HG03469 (cell line): ENCODE measurements around the gene SIX5.
"Not testable (repeated sequence)": the region's sequence is repeated elsewhere in the genome, so short reads cannot be mapped to it uniquely, and the experiment has no call there.

Experiments
- ATAC-seq: cut with Tn5 transposase; IDR thresholded peaks from one replicate; pipeline ENCODE4 v1.9.1; 2021; ENCODE audit warnings: mild to moderate bottlenecking, moderate library complexity, moderate number of reproducible peaks; ENCODE audit not compliant: unreplicated experiment

SIX5 gene

DNA sequence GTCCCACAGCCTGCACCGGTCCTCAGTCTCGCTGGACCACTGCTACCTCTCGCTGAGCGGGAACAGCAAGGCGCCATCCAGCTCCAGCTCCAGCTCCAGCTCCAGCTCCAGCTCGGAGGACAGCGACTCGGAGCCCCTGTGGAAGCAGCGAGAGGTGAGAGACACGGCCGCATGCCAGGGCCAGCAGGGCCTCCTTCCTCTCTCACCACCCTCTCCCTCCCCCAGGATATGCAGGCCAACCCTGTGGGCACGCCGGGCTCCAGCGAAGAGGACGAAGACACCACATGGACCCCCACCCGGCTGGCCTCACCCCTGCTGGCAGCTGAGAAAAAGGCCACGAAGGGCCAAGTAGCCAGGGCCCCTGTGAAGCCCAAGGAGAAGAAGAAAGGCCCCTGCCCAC is 7.3 kb downstream of the SIX5 start:
- no peak for ATAC-seq

DNA sequence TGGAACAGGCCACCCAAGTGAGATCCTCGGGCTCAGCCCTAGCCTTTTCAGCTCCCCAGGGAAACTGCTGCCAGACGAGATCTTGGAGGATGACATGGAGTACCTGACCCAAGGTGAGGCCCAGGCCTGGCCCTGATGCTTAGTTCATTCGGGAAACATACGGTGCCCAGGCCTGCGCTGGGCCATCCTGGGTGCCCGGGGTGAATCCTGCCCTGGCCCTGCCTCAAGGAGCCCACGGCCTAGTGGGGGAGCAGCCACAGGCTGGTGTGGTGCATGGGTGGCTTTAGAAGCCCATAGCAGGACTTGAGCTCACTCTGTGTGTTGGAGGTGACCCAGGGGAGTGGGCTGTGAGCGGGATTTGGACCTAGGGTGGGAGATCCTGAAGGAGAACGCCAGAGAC is 10.1 kb downstream of the SIX5 start:
- ATAC-seq, result no peak

DNA sequence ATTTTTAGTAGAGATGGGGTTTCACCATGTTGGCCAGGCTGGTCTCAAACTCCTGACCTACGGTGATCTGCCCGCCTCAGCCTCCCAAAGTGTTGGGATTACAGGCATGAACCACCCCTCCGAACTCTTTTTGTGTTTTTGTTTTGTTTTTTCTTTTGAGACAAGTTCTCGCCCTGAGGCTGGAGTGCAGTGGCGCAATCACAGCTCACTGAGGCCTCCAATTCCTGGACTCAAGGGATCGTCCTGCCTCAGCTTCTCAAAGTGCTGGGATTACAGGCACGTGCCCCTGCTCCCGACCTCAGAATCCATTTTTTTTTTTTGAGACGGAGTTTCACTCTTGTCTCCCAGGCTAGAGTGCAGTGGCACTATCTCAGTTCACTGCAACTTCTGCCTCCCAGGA is 11.4 kb downstream of the SIX5 start:
- ATAC-seq, result no peak

DNA sequence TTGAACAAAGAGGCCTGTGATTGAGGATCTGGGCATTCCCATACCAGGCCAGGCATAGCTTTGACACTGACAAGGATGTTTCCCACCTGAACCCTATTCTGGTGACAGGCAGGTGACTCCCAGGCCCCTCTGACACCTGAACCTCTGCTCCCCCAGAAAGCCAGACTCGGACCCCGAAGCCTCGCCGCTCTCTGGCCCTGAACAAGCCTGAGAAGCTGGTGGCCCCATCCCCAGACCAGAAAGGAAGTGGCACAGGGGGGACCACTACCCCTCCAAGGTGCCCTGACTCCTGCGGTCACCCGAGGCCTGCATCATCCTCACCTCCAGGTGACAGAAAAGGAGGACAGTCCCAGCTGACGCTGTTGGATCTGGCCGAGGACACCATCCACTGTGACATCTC is 14.7 kb downstream of the SIX5 start:
- ATAC-seq, result no peak

DNA sequence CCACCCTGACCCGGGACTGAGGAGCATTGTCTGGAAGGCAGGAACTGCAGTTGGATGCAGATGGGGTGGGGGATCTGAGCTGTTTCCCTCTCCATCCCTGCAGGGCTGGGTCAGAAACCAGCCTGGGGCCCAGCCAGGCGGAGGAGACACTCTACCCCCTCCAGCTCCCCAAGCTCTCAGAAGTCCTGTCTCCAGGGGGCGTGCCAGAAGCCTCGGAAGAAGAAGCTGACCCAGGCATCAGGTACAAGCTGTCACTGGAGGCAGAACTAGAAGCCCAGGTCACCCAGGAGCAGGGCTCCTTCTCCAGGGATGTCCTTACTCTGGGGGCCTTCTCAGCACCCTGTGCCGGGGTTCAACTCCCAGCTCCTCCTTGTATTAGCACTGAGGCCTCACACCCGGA is 15.5 kb downstream of the SIX5 start:
- ATAC-seq, result no peak

- no peak for ATAC-seq
These were observed 16.4 kb downstream of the SIX5 start for GRCh38 chr19:45752639-45753038.

DNA sequence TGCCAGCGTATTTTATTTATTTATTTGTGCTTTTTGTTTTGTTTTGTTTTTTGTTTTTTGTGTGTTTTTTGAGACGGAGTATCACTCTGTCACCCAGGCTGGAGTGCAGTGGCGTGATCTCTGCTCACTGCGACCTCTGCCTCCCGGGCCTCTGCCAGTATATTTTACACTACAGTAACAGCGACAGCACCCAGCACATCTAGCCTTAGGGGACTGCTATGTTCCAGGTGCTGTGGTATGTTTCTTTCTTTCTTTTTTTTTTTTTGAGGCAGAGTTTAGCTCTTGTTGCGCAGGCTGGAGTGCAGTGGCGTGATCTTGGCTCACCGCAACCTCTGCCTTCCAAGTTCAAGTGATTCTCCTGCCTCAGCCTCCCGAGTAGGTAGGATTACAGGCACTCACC is 17.6 kb downstream of the SIX5 start:
- not testable (repeated sequence) for ATAC-seq

GRCh38 chr19:45747513-45747912 is 21.5 kb downstream of the SIX5 start:
- no peak for ATAC-seq

- ATAC-seq, result no peak
These were observed 22.2 kb downstream of the SIX5 start for GRCh38 chr19:45746866-45747265.

DNA sequence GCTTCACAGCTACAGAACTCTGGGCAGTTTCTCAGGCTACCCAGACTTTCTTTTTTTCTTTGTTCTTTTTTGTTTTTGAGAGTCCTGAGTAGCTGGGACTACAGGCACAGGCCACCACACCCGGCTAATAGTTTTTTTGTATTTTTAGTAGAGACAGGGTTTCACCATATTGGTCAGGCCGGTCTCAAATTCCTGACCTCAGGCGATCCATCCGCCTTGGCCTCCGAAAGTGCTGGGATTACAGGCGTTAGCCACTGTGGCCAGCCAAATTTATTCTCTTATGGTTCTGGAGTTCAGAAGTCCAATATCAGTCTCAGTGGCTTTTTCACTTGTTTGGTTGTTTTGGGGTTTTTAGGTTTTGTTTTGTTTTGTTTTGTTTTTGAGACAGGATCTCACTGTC is 23.4 kb downstream of the SIX5 start:
- ATAC-seq, result no peak

- ATAC-seq, result no peak
These were observed 26.1 kb downstream of the SIX5 start for GRCh38 chr19:45742969-45743368.

DNA sequence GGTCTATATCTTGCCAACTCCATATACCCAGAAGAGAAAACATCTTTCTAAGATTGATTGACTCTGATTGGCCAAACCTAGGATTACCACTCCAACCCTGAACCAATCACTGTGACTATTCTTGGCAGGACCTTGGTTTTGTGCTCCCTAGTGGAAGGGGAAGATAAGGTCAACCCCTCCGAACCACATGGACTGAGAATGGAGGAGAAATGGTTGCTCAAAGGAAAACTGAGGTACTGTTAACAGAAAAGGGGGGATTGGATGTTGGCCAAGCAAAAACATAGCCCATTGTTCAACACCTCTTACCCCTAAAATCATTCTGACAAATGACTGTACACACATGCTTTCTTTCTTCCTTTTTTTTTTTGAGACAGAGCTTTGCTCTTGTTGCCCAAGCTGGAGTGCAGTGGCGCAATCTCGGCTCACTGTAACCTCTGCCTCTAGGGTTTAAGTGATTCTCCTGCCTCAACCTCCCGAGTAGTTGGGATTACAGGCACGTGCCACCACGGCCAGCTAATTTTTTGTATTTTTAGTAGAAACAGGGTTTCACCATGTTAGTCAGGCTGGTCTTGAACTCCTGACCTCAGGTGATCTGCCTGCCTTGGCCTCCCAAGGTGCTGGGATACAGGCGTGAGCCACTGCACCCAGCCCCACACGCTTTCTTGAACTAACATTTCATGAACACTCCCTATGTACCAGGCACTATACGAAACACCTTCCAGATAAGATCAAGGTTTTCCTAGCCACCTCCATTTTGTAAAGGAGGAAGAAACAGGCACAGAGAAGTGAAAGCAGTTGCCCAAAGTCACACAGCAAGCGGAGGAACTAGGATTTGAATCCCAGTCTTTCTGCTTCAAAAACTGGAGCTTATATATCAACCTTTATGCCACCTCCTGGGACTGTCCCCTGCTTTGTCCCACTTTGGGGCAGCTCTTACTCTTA is 29.3 kb downstream of the SIX5 start:
- no peak for ATAC-seq

GRCh38 chr19:45733160-45733810 is 35.8 kb downstream of the SIX5 start, which contains the start of gene MEIOSIN:
Gene MEIOSIN (plus strand): TSS chr19:45733439. CDS start chr19:45735377, 1,938 bp downstream.
- no peak for ATAC-seq

DNA sequence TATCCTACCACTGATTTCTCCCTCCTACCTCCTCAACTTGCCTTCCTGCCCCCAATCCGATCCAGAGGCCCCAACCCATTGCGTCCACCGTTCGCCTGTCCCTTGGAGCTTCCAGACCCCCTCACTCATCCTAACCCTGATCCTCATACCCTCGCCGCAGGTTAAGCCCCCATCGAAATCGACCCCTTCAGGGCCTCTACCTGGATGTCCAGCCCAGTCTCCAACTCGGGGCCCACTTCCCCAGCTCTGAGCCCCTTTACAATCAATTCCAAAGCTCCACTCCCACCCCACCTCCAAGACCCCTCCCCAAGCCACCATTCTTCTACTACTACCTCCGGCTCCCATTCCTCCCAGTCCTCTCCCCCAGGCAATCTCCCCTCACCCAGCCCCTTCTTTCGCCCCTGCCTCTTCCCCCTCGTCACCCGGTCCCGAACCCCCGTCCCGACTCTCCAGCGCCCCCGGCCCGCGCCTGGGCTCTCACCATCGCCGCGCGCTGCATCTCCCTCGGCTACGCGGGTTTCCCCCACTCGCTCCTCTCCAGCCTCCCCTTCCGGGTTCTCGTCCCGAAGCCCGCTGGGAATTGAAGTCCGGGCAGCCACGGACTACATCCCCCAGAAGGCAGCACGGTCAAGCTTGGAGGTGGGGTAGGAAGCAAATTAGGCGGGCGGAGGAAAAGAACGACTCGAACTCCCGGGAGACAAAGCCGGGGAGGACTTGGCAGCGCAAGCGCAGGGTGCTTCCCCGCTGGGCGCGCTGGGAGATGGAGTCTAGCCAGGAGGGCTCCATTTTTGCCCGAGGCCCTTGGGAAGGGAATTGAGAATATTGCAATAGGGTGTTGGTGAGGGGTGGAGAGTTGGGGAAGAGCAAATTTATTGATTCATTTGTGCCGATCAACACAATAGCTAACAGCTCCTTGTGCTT is 38.4 kb downstream of the SIX5 start, which contains the start of gene FBXO46:
FBXO46 (minus strand) TSS at position 529 of the 921 bp plus-strand sequence. CDS start 17,401 bp downstream, outside the sequence.
- peak; percentile 69 for ATAC-seq

DNA sequence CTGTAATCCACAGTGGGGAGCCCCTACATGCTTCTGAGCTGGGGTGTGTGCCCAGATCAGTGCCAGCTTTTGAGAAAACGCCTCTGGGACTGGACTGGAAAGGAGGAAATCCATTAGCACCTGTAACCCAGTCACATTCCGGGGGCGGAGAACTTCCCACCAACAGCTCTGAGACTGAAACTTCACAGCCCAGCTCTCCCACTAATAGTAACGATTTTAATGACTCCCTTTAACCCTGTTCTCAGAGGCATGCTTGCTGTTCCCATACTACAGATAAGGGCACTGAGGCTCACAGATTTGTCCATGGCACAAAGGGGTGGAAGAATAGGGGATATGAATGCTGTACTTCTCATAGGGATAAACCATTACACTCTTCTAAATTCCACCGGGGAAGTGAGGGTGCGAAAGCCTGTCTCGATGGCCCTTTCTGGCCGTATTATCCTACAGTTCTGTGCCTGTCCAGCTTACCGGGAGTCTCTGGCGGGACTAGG is 39.2 kb downstream of the SIX5 start:
- ATAC-seq, result no peak

DNA sequence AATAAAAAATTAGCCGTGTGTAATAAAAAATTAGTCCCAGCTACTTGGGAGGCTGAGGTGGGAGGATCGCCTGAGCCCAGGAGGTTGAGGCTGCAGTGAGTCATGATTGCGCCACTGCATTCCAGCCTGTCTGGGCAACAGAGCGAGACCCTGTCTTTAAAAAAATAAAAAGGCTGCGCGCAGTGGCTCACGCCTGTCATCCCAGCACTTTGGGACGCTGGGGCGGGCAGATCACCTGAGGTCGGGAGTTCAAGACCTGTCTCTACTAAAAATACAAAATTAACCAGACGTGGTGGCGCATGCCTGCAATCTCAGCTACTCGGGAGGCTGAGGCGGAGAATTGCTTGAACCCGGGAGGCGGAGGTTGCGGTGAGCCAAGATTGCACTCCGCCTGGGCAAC is 40.4 kb downstream of the SIX5 start:
- ATAC-seq, result not testable (repeated sequence)

- not testable (repeated sequence) for ATAC-seq
These were observed 49.0 kb downstream of the SIX5 start for GRCh38 chr19:45720065-45720464.

GRCh38 chr19:45717983-45718650 is 50.9 kb downstream of the SIX5 start:
- ATAC-seq, result no peak

DNA sequence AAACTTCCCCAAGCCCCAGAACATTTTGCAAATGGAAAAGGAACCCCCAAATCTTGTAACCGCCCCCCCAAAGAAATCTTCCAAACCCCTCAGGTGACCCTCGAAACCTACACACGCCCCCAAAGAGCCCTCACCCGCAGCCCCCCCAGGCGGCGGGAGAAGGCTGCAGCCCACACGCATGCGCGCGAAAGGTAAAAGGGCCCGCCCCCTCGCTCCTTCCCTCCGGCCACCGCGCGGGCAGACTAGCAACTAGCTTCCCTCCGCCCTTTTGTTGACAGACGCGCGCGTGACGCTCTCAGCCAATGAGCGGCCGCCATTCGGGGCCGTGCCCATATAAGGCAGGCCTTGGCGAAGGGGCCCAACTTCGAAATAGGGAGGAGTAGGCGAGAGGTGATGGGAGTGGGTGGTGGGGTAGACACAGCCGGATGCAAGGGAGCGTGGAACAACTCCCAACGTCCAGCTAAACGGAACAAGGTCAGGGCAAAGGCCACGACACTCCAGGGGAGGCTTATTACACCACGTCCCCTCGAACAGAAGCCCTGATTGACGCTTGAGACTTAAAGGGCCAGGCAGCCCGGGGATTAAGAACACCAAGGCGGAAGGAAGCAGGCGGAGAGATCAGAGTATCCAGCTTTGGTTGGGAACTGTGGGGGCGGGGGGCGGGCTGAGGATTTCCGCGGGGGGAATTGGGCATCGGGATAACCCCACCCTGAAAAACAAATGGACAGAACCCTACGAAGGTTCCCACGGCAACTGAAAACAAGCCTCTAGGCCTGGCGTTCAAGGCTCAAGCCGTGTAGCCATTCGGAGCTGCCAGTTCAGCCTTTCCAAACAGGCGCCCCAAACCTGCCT is 51.7 kb downstream of the SIX5 start:
- peak; percentile 78 for ATAC-seq
